Measurements from ENCODE around the gene MAG.

DNA sequence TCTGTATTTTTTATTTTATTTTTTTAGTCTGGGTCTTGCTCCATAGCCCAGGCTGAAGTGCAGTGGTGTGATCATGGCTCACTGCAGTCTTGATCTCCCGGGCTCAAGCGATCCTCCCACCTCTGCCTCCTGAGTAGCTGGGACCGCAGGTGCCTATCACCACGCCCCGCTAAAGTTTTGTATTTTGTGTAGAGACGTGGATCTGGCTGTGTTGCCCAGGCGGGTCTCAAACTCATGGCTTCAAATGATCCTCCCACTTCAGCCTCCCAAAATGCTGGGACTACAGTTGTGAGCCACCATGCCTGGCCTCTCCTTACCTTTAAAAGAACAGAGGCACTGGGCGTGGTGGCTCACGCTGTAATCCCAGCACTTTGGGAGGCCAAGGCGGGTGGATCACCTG, 4.2 kb upstream of the MAG start:
- TF ChIP-seq, protein P1, sequence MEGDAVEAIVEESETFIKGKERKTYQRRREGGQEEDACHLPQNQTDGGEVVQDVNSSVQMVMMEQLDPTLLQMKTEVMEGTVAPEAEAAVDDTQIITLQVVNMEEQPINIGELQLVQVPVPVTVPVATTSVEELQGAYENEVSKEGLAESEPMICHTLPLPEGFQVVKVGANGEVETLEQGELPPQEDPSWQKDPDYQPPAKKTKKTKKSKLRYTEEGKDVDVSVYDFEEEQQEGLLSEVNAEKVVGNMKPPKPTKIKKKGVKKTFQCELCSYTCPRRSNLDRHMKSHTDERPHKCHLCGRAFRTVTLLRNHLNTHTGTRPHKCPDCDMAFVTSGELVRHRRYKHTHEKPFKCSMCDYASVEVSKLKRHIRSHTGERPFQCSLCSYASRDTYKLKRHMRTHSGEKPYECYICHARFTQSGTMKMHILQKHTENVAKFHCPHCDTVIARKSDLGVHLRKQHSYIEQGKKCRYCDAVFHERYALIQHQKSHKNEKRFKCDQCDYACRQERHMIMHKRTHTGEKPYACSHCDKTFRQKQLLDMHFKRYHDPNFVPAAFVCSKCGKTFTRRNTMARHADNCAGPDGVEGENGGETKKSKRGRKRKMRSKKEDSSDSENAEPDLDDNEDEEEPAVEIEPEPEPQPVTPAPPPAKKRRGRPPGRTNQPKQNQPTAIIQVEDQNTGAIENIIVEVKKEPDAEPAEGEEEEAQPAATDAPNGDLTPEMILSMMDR (conservative IDR thresholded peaks at IDR 0.05; ENCODE audit: low read length): no peak
- TF ChIP-seq EZH2phosphoT487 (IDR thresholded peaks at IDR 0.05; ENCODE audit: borderline replicate concordance): no peak
